HG03135 (cell line): ENCODE results near the gene NDUFC1.
"Not testable (repeated sequence)": the region's sequence is repeated elsewhere in the genome, so short reads cannot be mapped to it uniquely, and the experiment has no call there.

Experiments
- ATAC-seq: cut with Tn5 transposase; IDR thresholded peaks from one replicate; pipeline ENCODE4 v1.9.1; 2021; ENCODE audit warnings: mild to moderate bottlenecking, moderate library complexity; ENCODE audit not compliant: unreplicated experiment

Gene NDUFC1

DNA sequence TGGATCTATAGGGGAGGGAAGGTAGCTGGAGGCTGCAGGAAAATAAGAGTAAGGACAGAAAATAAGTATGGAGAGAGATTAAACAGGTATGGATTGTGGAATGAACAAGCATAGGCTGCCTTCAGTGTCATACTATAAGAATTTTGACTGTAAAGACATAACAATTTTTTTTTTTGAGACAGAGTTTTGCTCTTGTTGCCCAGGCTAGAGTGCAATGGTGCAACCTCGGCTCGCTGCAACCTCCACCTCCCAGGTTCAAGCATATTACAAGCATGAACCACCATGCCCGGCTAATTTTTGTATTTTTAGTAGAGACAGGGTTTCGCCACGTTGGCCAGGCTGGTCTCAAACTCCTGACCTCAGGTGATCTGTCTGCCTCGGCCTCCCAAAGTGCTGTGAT, 46.7 kb downstream of the NDUFC1 start:
- not testable (repeated sequence) for ATAC-seq

DNA sequence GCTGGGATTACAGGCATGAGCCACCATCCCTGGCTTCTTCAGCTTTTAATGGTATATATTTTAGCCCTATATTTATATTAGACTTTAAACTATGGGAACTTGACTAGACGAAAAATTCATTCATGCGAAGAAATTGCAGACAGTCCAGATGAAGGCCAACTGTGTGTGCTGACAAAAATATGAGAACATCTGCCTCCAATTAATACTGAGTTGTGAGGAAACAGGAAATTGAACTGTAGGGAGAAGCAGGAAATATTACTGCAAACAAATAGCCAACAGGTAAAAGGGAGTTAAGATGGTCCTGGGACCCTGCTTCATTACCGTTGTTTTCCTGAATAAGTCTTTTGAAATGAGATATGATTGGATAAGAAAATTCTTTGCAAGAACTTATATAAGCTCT, 48.6 kb downstream of the NDUFC1 start:
- no peak for ATAC-seq

DNA sequence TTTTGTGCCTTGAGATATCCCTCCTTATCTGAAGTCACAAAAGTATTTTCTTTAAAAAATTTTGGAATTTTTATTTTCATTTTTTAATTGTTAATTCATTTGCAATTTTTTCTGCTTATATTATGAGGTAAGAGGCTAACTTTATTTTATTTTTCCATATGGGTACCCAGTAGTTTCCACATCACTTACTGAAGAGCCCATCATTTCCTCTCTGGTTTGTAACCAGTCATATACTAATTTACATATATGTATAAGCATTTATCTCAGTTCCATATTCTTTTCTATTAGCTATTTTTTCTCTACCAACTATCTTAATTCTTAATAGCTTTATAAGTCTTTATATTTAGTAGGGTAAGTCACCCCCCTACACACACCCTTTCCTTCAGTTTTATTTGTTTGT, 49.2 kb downstream of the NDUFC1 start:
- ATAC-seq = no peak

DNA sequence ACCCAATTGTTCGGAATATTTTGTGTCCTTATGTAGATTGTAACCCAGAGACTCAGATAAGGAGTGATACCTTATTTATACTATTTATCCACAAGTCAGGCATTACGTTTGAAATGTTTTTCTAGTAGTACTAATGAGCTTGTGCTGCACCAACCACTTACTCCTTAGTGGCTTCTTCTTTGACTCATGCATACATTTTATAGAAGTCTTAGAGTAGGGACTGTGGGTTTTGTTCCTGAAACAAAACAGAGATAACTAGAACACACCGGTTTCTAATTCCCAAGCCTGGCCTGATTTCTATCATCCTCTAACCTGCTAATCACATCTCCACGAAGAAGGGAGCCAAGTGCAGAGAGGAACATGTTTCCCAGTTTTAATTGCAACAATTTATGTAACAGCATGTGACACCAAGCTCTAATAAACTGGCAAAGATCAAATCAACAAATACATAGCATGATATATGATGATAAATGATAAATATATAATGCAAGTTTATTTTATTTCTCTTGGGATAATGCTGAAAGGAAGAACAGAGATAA, 54.5 kb downstream of the NDUFC1 start:
- no peak for ATAC-seq

DNA sequence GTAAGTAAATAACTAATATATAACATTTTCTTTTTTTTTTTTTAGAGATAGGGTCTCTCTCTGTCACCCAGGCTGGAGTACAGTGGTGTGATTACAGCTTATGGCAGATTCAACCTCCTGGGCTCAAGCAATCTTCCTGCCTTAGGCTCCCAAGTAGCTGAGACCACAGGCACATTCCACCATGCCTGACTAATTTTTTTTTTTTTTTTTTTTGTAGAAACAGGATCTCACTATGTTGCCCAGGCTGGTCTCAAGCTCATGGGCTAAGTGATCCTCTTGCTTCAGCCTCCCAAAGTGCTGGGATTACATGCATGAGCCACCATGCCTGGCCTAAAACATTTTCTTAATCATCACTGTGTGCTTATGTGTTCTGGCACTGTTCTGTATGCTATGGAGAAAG, 55.0 kb downstream of the NDUFC1 start:
- ATAC-seq = no peak

DNA sequence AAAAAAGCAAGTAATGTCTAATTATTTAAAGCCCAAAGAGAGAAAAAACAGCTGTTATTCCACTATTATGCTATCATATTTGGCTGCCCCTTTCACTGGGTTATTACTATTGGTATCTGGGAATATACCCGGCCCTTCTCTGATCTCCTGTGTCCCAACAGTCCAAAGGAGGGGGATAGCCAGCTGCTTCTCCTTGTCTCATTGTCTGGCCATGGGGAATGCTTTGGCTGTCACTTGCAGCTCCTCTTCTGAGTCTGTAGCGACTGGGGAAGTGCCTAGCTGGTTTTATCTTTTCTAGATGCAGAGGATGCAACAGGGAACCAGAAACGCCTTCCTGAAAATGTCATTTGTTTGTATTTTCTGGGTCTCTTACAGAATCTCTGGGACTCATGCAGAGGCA, 56.1 kb downstream of the NDUFC1 start:
- ATAC-seq = no peak

DNA sequence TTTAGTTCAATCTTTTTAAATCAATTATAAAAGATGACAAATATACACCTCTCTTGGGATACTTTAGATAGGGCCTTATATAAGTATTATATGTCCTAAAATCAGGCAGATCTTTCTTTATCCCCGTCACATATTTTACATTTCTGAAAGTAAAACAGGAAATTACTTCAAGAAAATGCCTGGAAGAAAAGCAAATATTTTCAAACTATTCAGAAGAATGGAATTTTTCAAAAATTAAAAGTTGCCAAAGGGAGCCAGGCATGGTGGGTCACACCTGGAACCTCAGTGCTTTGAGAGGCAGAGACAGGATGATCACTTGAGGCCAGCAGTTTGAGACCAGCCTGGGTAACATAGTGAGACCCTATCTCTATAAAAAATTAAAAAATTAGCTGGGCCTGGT, 56.7 kb downstream of the NDUFC1 start:
- no peak for ATAC-seq

DNA sequence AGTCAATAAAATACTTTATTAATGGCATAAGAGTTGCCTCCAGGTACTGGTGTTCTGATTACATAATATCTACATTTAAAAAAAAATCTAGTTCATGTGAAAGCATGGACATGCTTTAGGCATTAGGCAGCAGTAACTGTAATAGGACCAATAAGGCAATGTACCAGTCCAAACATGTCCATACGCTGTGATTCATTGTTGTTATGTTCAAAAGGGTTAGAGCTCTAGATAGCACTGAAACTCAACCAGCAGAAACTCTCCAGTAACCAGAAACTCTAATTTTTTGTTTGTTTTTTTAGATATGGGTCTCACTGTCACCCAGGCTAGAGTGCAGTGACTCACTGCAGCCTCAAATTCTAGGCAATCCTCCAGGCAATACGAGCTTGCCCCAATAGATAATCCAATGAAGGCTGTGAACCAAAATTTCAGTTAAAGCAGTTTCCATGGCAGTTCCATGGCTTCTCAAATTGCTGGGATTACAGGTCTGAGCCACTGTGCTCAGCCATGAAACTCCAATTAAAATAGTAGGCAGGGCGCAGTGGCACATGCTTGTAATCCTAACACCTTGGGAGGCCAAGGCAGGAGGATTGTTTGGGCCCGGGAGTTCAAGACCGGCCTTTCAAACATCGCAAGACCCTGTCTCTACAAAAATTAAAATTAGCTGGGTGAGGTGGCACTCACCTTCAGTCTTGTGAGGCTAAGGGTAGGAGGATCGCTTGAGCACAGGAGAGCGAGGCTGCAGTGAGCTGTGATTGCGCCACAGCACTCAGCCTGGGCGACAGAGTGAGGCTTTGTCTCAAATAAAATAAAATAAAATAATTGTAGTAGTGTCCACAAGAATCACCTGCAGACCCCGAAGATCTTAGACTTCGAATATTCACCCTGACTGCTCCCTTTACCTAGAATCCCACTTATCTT, 58.6 kb downstream of the NDUFC1 start:
- no peak for ATAC-seq

DNA sequence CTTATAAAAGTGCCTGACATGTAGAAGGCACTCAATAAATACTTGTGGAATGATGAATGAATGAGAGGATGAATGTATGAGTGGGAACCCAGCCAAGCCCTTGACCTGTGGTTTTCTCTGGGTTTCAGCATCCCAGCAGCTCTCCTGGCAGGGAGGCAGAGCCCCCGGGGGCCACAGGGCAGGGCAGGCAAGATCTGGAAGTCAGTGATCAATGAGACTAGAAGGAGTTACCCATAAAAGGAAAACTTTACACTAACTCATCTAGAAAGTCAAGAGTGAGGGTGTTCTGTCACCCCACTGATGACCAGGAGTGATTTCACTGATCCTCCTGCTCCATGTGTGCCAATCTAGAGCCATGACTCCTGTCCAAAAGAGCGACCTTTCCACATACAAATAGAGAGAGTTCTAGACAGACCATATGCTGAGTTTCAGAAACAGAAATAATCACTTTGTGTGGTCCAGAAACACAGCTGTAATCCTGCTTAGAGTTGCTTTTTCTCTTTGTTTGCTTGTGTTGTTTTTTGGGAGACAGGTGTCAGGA, 59.7 kb downstream of the NDUFC1 start:
- ATAC-seq = no peak

DNA sequence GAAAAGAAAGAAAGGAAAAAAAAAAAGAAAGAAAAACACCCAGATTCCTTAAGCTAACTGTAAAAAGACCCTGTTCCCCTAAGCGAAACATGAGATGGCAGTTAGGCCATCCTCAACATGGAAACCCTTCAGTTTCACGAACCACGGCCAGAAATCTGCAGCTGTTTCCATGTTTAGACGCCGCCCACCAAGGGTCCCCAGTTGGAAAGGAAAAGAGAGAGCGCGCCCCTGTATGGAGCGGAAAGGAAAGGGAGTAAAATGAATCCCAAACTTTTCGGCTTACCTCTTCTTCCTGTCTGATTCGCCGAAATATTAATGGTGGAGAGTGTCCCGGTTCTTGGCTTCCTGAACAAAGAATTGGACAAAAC, 60.5 kb downstream of the NDUFC1 start:
- no peak for ATAC-seq

DNA sequence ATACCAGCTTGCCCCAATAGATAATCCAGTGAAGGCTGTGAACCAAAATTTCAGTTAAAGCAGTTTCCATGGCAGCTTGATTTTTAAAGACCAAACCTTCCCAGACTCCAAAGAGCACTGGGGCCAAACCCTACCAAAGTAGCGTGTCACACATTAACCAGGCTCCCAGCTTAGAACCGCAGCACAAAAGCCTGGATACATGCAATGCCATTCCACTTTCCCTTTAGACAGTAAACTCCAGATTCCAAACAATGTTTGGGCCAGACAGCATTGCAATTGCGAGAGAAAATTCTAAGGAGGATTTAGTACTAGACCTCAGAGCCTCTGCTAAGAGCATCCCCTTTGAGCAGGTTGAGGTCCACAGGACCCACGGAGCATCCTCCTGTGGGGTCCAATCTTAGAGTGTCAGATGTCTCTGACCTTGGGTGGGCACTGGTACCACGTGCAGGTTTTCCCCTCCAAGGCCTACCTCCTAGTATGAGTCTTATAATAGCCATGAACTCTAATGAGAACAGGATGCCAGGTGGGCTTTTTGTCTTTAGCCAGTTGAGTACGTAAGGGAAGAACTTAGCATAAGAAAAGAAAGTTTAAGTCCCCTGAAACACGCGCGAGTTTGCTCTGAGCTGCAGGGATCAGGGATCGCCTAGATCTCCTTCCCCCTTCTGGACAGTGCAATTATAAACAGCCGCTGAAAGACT, 61.0 kb downstream of the NDUFC1 start:
- ATAC-seq = no peak
